GM19467 (cell line): ENCODE measurements around the gene LRRC8E.

Experiments
- ATAC-seq: cut with Tn5 transposase; IDR thresholded peaks from one replicate; pipeline ENCODE4 v1.9.1; 2021; ENCODE audit warnings: mild to moderate bottlenecking, moderate library complexity; ENCODE audit not compliant: unreplicated experiment

LRRC8E gene

GRCh38 chr19:7888145-7888825 is at the start of gene LRRC8E:
Gene LRRC8E, plus strand, starts transcription at chr19:7888510. Its CDS starts 7,094 bp downstream, at chr19:7895604.
- ATAC-seq: no peak

- no peak for ATAC-seq
Observed at GRCh38 chr19:7839476-7839875, 48.8 kb upstream of the LRRC8E start.

- no peak for ATAC-seq
Observed at GRCh38 chr19:7840629-7841028, 47.7 kb upstream of the LRRC8E start.

- ATAC-seq: no peak
Observed at GRCh38 chr19:7841751-7842660, 46.3 kb upstream of the LRRC8E start.

- no peak for ATAC-seq
Observed at GRCh38 chr19:7842661-7843294, 45.5 kb upstream of the LRRC8E start.

- no peak for ATAC-seq
Observed at GRCh38 chr19:7843521-7843920, 44.8 kb upstream of the LRRC8E start.

GRCh38 chr19:7844405-7844804 is 43.9 kb upstream of the LRRC8E start:
- no peak for ATAC-seq

GRCh38 chr19:7844951-7845350 is 43.4 kb upstream of the LRRC8E start:
- no peak for ATAC-seq

GRCh38 chr19:7845390-7846154 is 42.7 kb upstream of the LRRC8E start:
- no peak for ATAC-seq

- ATAC-seq: no peak
Observed at GRCh38 chr19:7846155-7846646, 42.1 kb upstream of the LRRC8E start.

- ATAC-seq: no peak
Observed at GRCh38 chr19:7847664-7848063, 40.6 kb upstream of the LRRC8E start.

GRCh38 chr19:7848779-7849457 is 39.4 kb upstream of the LRRC8E start:
- ATAC-seq: no peak

- no peak for ATAC-seq
Observed at GRCh38 chr19:7849631-7849999, 38.7 kb upstream of the LRRC8E start.

- ATAC-seq: no peak
Observed at GRCh38 chr19:7850000-7850813, 38.1 kb upstream of the LRRC8E start.

GRCh38 chr19:7850945-7851622 is 37.2 kb upstream of the LRRC8E start:
- no peak for ATAC-seq

GRCh38 chr19:7851623-7852500 is 36.4 kb upstream of the LRRC8E start:
- ATAC-seq: no peak

GRCh38 chr19:7852851-7853769 is 35.2 kb upstream of the LRRC8E start:
- ATAC-seq: no peak
